Measurements from ENCODE around the gene STIM2. TPM values are rescaled to one million over a fixed set of nuclear protein-coding genes. Genes with fewer than 3 reads are reported as not detected.
A peak's percentile ranks its signal among the peaks of the same experiment; 100 is the strongest.
"Not testable (repeated sequence)": the region's sequence is repeated elsewhere in the genome, so short reads cannot be mapped to it uniquely, and the experiment has no call there.

STIM2 gene
- total and polyA plus RNA-seq, 4 experiments from 2014 or later, result 23.8 to 91.7 (median 62.7) TPM

GRCh38 chr4:26891054-26891453 is 30.4 kb downstream of the STIM2 start:
- Mint-ChIP-seq H3K4me1 (peaks cover 59 to 84% (median 72%) of the 10 kb centered on the region in 4 donors), H3K4me3 (no peak overlapping the region), H3K36me3 (peaks cover 0 to 11% of the 10 kb centered on the region in 2 donors), H3K9me3 (peaks cover 0 to 3% (median 0%) of the 10 kb centered on the region in 8 donors), H3K27ac (peak overlapping the region in 1 of 7 donors; percentile 58), H3K27me3 (no peaks in the 10 kb centered on the region)
- Histone ChIP-seq H3K27ac (ENCODE audit: low read depth, low read length) (no peak overlapping the region), H3K36me3 (ENCODE audit: insufficient read depth, low read length) (no peaks in the 10 kb centered on the region), H3K4me1 (ENCODE audit: insufficient read depth, low read length) (peaks cover 50% of the 10 kb centered on the region), H3K27me3 (ENCODE audit: insufficient read depth, low read length) (no peaks in the 10 kb centered on the region), H3K4me3 (ENCODE audit: low read length in 2 of 2) (no peak overlapping the region), H3K9me3 (ENCODE audit: control insufficient read depth in 1 of 2, low read length in 2 of 2) (no peaks in the 10 kb centered on the region)
- no peak for DNase-seq
- ChIA-PET POLR2A (ENCODE audit: partially characterized antibody) (interaction anchor here (0.6 to 3.2 kb wide), 2 partner anchors 30 to 307 kb away, joined by 3 to 15 read pairs; partner anchors contain the start of genes STIM2 and TBC1D19), CTCF (ENCODE audit: partially characterized antibody) (interaction anchor here (1.0 to 1.3 kb wide), 2 partner anchors 18 to 119 kb away, joined by 3 to 6 read pairs; no protein-coding TSS in a partner anchor)
- intact Hi-C loops (cut with micrococcal nuclease), result no loop called here

- Histone ChIP-seq H3K9me3 (ENCODE audit: control insufficient read depth in 1 of 2, low read length in 2 of 2) (no peaks in the 10 kb centered on the region), H3K4me3 (ENCODE audit: low read length in 2 of 2) (no peak overlapping the region), H3K36me3 (ENCODE audit: insufficient read depth, low read length) (no peaks in the 10 kb centered on the region), H3K27ac (ENCODE audit: low read depth, low read length) (no peak overlapping the region), H3K27me3 (ENCODE audit: insufficient read depth, low read length) (no peaks in the 10 kb centered on the region), H3K4me1 (ENCODE audit: insufficient read depth, low read length) (peaks cover 49% of the 10 kb centered on the region)
- CTCF ChIA-PET (ENCODE audit: partially characterized antibody), result no interaction called here
- Mint-ChIP-seq H3K4me3 (peak overlapping the region in 1 of 8 donors; percentile 6), H3K9me3 (peaks cover 0 to 4% (median 0%) of the 10 kb centered on the region in 8 donors), H3K27me3 (no peaks in the 10 kb centered on the region), H3K36me3 (peaks cover 4 to 17% of the 10 kb centered on the region in 2 donors), H3K4me1 (peaks cover 58 to 84% (median 71%) of the 10 kb centered on the region in 4 donors), H3K27ac (peak overlapping the region in 5 of 7 donors; percentile 43 to 92 (median 69))
- intact Hi-C loops (cut with micrococcal nuclease), result no loop called here
- POLR2A ChIA-PET (ENCODE audit: partially characterized antibody), result interaction anchor here (0.5 to 3.2 kb wide), 3 partner anchors 9 to 34 kb away, joined by 3 to 15 read pairs (median 4); partner anchors contain the start of gene STIM2
- no peak for DNase-seq
Observed at GRCh38 chr4:26891867-26892266, 31.2 kb downstream of the STIM2 start.

- Mint-ChIP-seq H3K27me3 (no peaks in the 10 kb centered on the region), H3K36me3 (peaks cover 4 to 17% of the 10 kb centered on the region in 2 donors), H3K27ac (peak overlapping the region; percentile 36 to 92 (median 58)), H3K9me3 (peaks cover 0 to 4% (median 0%) of the 10 kb centered on the region in 8 donors), H3K4me1 (peaks cover 58 to 84% (median 70%) of the 10 kb centered on the region in 4 donors), H3K4me3 (peak overlapping the region in 4 of 8 donors; percentile 18 to 39 (median 26))
- CTCF ChIA-PET (ENCODE audit: partially characterized antibody), result no interaction called here
- H3K4me1 ChIP-seq (ENCODE audit: insufficient read depth, low read length), result peaks cover 46% of the 10 kb centered on the region
- no peak for DNase-seq
- POLR2A ChIA-PET (ENCODE audit: partially characterized antibody), result interaction anchor here (1.1 to 3.2 kb wide), 2 partner anchors 31 to 35 kb away, joined by 4 to 15 read pairs; partner anchors contain the start of gene STIM2
- no peaks in the 10 kb centered on the region for H3K9me3 ChIP-seq (ENCODE audit: control insufficient read depth in 1 of 2, low read length in 2 of 2)
- intact Hi-C loops (cut with micrococcal nuclease), result no loop called here
- H3K4me3 ChIP-seq (ENCODE audit: low read length in 2 of 2), result no peak overlapping the region
- no peaks in the 10 kb centered on the region for H3K36me3 ChIP-seq (ENCODE audit: insufficient read depth, low read length)
- no peak overlapping the region for H3K27ac ChIP-seq (ENCODE audit: low read depth, low read length)
- H3K27me3 ChIP-seq (ENCODE audit: insufficient read depth, low read length), result no peaks in the 10 kb centered on the region
Observed at GRCh38 chr4:26892480-26893150, 32.0 kb downstream of the STIM2 start.

- ChIA-PET POLR2A (ENCODE audit: partially characterized antibody) (interaction anchor here (3.2 kb wide), 1 partner anchor 32 kb away, joined by 15 read pairs; the partner anchor contains the start of gene STIM2), CTCF (ENCODE audit: partially characterized antibody) (interaction anchor here (0.9 kb wide), 1 partner anchor 32 kb away, joined by 3 read pairs; no protein-coding TSS in a partner anchor)
- Histone ChIP-seq H3K27me3 (ENCODE audit: insufficient read depth, low read length) (no peaks in the 10 kb centered on the region), H3K9me3 (ENCODE audit: control insufficient read depth in 1 of 2, low read length in 2 of 2) (no peaks in the 10 kb centered on the region), H3K4me3 (ENCODE audit: low read length in 2 of 2) (no peak overlapping the region), H3K27ac (ENCODE audit: low read depth, low read length) (no peak overlapping the region), H3K36me3 (ENCODE audit: insufficient read depth, low read length) (no peaks in the 10 kb centered on the region), H3K4me1 (ENCODE audit: insufficient read depth, low read length) (peaks cover 46% of the 10 kb centered on the region)
- H3K27me3 Mint-ChIP-seq, result no peaks in the 10 kb centered on the region
- no peak for DNase-seq
- H3K36me3 Mint-ChIP-seq, result peaks cover 4 to 17% of the 10 kb centered on the region in 2 donors
- peaks cover 0 to 4% (median 0%) of the 10 kb centered on the region in 8 donors for H3K9me3 Mint-ChIP-seq
- intact Hi-C loops (cut with micrococcal nuclease), result no loop called here
- H3K4me3 Mint-ChIP-seq, result peak overlapping the region in 1 of 8 donors; percentile 5
- H3K4me1 Mint-ChIP-seq, result peaks cover 57 to 80% (median 69%) of the 10 kb centered on the region in 4 donors
- H3K27ac Mint-ChIP-seq, result peak overlapping the region in 4 of 7 donors; percentile 0 to 91 (median 50)
Observed at GRCh38 chr4:26893491-26893890, 32.9 kb downstream of the STIM2 start.

- H3K4me1 Mint-ChIP-seq, result peaks cover 51 to 75% (median 68%) of the 10 kb centered on the region in 4 donors
- CTCF ChIA-PET (ENCODE audit: partially characterized antibody); H3K27ac ChIP-seq (ENCODE audit: low read depth, low read length); intact Hi-C loops (cut with micrococcal nuclease); H3K4me3 ChIP-seq (ENCODE audit: low read length in 2 of 2); DNase-seq; H3K27ac Mint-ChIP-seq; H3K36me3 ChIP-seq (ENCODE audit: insufficient read depth, low read length); H3K27me3 ChIP-seq (ENCODE audit: insufficient read depth, low read length); H3K9me3 Mint-ChIP-seq; H3K27me3 Mint-ChIP-seq; H3K4me3 Mint-ChIP-seq; H3K9me3 ChIP-seq (ENCODE audit: control insufficient read depth in 1 of 2, low read length in 2 of 2): not testable (repeated sequence)
- POLR2A ChIA-PET (ENCODE audit: partially characterized antibody), result interaction anchor here (1.2 kb wide), 1 partner anchor 34 kb away, joined by 3 read pairs; the partner anchor contains the start of gene STIM2
- H3K4me1 ChIP-seq (ENCODE audit: insufficient read depth, low read length), result peaks cover 48% of the 10 kb centered on the region
- H3K36me3 Mint-ChIP-seq, result peaks cover 4 to 17% of the 10 kb centered on the region in 2 donors
Observed at GRCh38 chr4:26894881-26895280, 34.2 kb downstream of the STIM2 start.

GRCh38 chr4:26896636-26897035 is 36.0 kb downstream of the STIM2 start:
- Mint-ChIP-seq H3K9me3 (peaks cover 0 to 2% (median 0%) of the 10 kb centered on the region in 8 donors), H3K27me3 (no peaks in the 10 kb centered on the region), H3K4me3 (peak overlapping the region in 3 of 8 donors; percentile 4 to 53 (median 8)), H3K36me3 (peaks cover 4 to 17% of the 10 kb centered on the region in 2 donors), H3K27ac (peak overlapping the region in 2 of 7 donors; percentile 27 to 78), H3K4me1 (peaks cover 53 to 78% (median 66%) of the 10 kb centered on the region in 4 donors)
- no peak for DNase-seq
- no peaks in the 10 kb centered on the region for H3K36me3 ChIP-seq (ENCODE audit: insufficient read depth, low read length)
- intact Hi-C loops (cut with micrococcal nuclease), result no loop called here
- ChIA-PET CTCF (ENCODE audit: partially characterized antibody) (no interaction called here), POLR2A (ENCODE audit: partially characterized antibody) (no interaction called here)
- no peak overlapping the region for H3K4me3 ChIP-seq (ENCODE audit: low read length in 2 of 2)
- H3K4me1 ChIP-seq (ENCODE audit: insufficient read depth, low read length), result peaks cover 64% of the 10 kb centered on the region
- no peaks in the 10 kb centered on the region for H3K9me3 ChIP-seq (ENCODE audit: control insufficient read depth in 1 of 2, low read length in 2 of 2)
- no peak overlapping the region for H3K27ac ChIP-seq (ENCODE audit: low read depth, low read length)
- H3K27me3 ChIP-seq (ENCODE audit: insufficient read depth, low read length), result no peaks in the 10 kb centered on the region

- ChIA-PET POLR2A (ENCODE audit: partially characterized antibody) (interaction anchor here (0.5 to 3.8 kb wide), 5 partner anchors 14 to 39 kb away, joined by 3 to 23 read pairs (median 5); partner anchors contain the start of gene STIM2), CTCF (ENCODE audit: partially characterized antibody) (interaction anchor here (0.7 kb wide), 1 partner anchor 27 kb away, joined by 3 read pairs; no protein-coding TSS in a partner anchor)
- peak overlapping the region in 6 of 8 donors; percentile 25 to 72 (median 64) for H3K4me3 Mint-ChIP-seq
- H3K36me3 Mint-ChIP-seq, result peaks cover 10 to 12% of the 10 kb centered on the region in 2 donors
- Histone ChIP-seq H3K27ac (ENCODE audit: low read depth, low read length) (no peak overlapping the region), H3K4me1 (ENCODE audit: insufficient read depth, low read length) (peaks cover 73% of the 10 kb centered on the region), H3K36me3 (ENCODE audit: insufficient read depth, low read length) (no peaks in the 10 kb centered on the region), H3K4me3 (ENCODE audit: low read length in 2 of 2) (no peak overlapping the region), H3K27me3 (ENCODE audit: insufficient read depth, low read length) (no peaks in the 10 kb centered on the region), H3K9me3 (ENCODE audit: control insufficient read depth in 1 of 2, low read length in 2 of 2) (no peaks in the 10 kb centered on the region)
- intact Hi-C loops (cut with micrococcal nuclease), result no loop called here
- H3K27me3 Mint-ChIP-seq, result no peaks in the 10 kb centered on the region
- peaks cover 0 to 2% (median 0%) of the 10 kb centered on the region in 8 donors for H3K9me3 Mint-ChIP-seq
- no peak for DNase-seq
- peak overlapping the region in 3 of 7 donors; percentile 39 to 77 (median 67) for H3K27ac Mint-ChIP-seq
- H3K4me1 Mint-ChIP-seq, result peaks cover 61 to 78% (median 68%) of the 10 kb centered on the region in 4 donors
Observed at GRCh38 chr4:26899991-26900390, 39.4 kb downstream of the STIM2 start.
